Nephron (organoid): ENCODE measurements around the gene GJA9.
A peak's percentile ranks its signal among the peaks of the same experiment; 100 is the strongest.

ENCODE experiments used
- H3K27ac Mint-ChIP-seq, 3 experiments: 2 replicates each; pipeline ENCODE4 v1.8.0; 2020; ENCODE audit warnings: mixed read lengths in 3 of 3, mild to moderate bottlenecking in 2 of 3, moderate library complexity in 1 of 3
- H3K27me3 Mint-ChIP-seq: 2 replicates; pipeline ENCODE4 v1.8.0; 2021; ENCODE audit warnings: low read depth, mild to moderate bottlenecking, moderate library complexity, mixed read lengths
- H3K36me3 Mint-ChIP-seq: 2 replicates; pipeline ENCODE4 v1.8.0; 2020; ENCODE audit warnings: low read depth, mixed read lengths
- H3K4me1 Mint-ChIP-seq: 2 replicates; pipeline ENCODE4 v1.8.0; 2020; ENCODE audit warnings: mixed read lengths
- H3K4me3 Mint-ChIP-seq, 3 experiments: 2 replicates each; pipeline ENCODE4 v1.8.0; 2020; ENCODE audit warnings: mild to moderate bottlenecking in 3 of 3, mixed read lengths in 3 of 3, moderate library complexity in 2 of 3
- H3K9me3 Mint-ChIP-seq: 2 replicates; pipeline ENCODE4 v1.8.0; 2020; ENCODE audit warnings: mixed read lengths
- CTCF ChIP-seq, 3 experiments: fragments of 200-600 bp; sonication (generic); IDR thresholded peaks; one replicate each; pipeline ENCODE4 v1.5.0; 2021; ENCODE audit warnings: antibody characterized with exemption in 3 of 3; ENCODE audit not compliant: unreplicated experiment in 3 of 3

Gene GJA9

GRCh38 chr1:38833146-38833545 is 48.2 kb downstream of the GJA9 start:
- Mint-ChIP-seq H3K9me3 (no peaks in the 10 kb centered on the region), H3K27me3 (peaks cover 30% of the 10 kb centered on the region), H3K27ac (peak overlapping the region in 1 of 3 experiments; percentile 31), H3K4me3 (no peak overlapping the region), H3K4me1 (no peaks in the 10 kb centered on the region), H3K36me3 (peaks cover 5% of the 10 kb centered on the region)
- no peak for TF ChIP-seq CTCF (IDR thresholded peaks at IDR 0.05; ENCODE audit: unreplicated experiment in 3 of 3)

GRCh38 chr1:38832370-38832734 is 49.0 kb downstream of the GJA9 start:
- Mint-ChIP-seq H3K27me3 (peaks cover 30% of the 10 kb centered on the region), H3K9me3 (no peaks in the 10 kb centered on the region), H3K4me3 (no peak overlapping the region), H3K4me1 (no peaks in the 10 kb centered on the region), H3K36me3 (no peaks in the 10 kb centered on the region), H3K27ac (no peak overlapping the region)
- no peak for TF ChIP-seq CTCF (IDR thresholded peaks at IDR 0.05; ENCODE audit: unreplicated experiment in 3 of 3)

GRCh38 chr1:38831731-38832369 is 49.5 kb downstream of the GJA9 start:
- no peak overlapping the region for H3K4me3 Mint-ChIP-seq
- peaks cover 30% of the 10 kb centered on the region for H3K27me3 Mint-ChIP-seq
- H3K27ac Mint-ChIP-seq = no peak overlapping the region
- H3K4me1 Mint-ChIP-seq = no peaks in the 10 kb centered on the region
- no peaks in the 10 kb centered on the region for H3K36me3 Mint-ChIP-seq
- no peaks in the 10 kb centered on the region for H3K9me3 Mint-ChIP-seq
- no peak for TF ChIP-seq CTCF (IDR thresholded peaks at IDR 0.05; ENCODE audit: unreplicated experiment in 3 of 3)

- H3K27ac Mint-ChIP-seq = no peak overlapping the region
- no peaks in the 10 kb centered on the region for H3K9me3 Mint-ChIP-seq
- H3K27me3 Mint-ChIP-seq = peaks cover 45% of the 10 kb centered on the region
- H3K4me1 Mint-ChIP-seq = no peaks in the 10 kb centered on the region
- no peaks in the 10 kb centered on the region for H3K36me3 Mint-ChIP-seq
- H3K4me3 Mint-ChIP-seq = no peak overlapping the region
- no peak for TF ChIP-seq CTCF (IDR thresholded peaks at IDR 0.05; ENCODE audit: unreplicated experiment in 3 of 3)
Observed at GRCh38 chr1:38829368-38829767, 52.0 kb downstream of the GJA9 start.

- Mint-ChIP-seq H3K27me3 (peaks cover 46% of the 10 kb centered on the region), H3K4me1 (no peaks in the 10 kb centered on the region), H3K4me3 (no peak overlapping the region), H3K36me3 (no peaks in the 10 kb centered on the region), H3K27ac (no peak overlapping the region), H3K9me3 (no peaks in the 10 kb centered on the region)
- TF ChIP-seq CTCF (IDR thresholded peaks at IDR 0.05; ENCODE audit: unreplicated experiment in 3 of 3) = no peak
Observed at GRCh38 chr1:38827318-38827717, 54.1 kb downstream of the GJA9 start.

GRCh38 chr1:38826886-38827285 is 54.5 kb downstream of the GJA9 start:
- no peaks in the 10 kb centered on the region for H3K4me1 Mint-ChIP-seq
- no peak overlapping the region for H3K27ac Mint-ChIP-seq
- no peak for TF ChIP-seq CTCF (IDR thresholded peaks at IDR 0.05; ENCODE audit: unreplicated experiment in 3 of 3)
- no peaks in the 10 kb centered on the region for H3K9me3 Mint-ChIP-seq
- H3K36me3 Mint-ChIP-seq = no peaks in the 10 kb centered on the region
- H3K4me3 Mint-ChIP-seq = no peak overlapping the region
- peaks cover 50% of the 10 kb centered on the region for H3K27me3 Mint-ChIP-seq
